ENCODE measurements around the gene UQCRH.
"Not testable (repeated sequence)": the region's sequence is repeated elsewhere in the genome, so short reads cannot be mapped to it uniquely, and the experiment has no call there.

Gene UQCRH

GRCh38 chr1:46343351-46343695 is 39.8 kb downstream of the UQCRH start:
- no CpG with 5 or more reads among the region's 4 CpGs for WGBS (ENCODE audit: extremely low coverage, insufficient coverage, low lambda C conversion rate)
- Histone ChIP-seq H3K4me3 (ENCODE audit: low read length) (no peak overlapping the region), H3K36me3 (ENCODE audit: control insufficient read depth, insufficient read depth, low read length) (peaks cover 5% of the 10 kb centered on the region), H3K4ac (ENCODE audit: low read depth, low read length) (no peak overlapping the region), H3K18ac (ENCODE audit: low read length) (no peak overlapping the region), H3K23ac (ENCODE audit: low read length) (no peak overlapping the region), H2BK5ac (ENCODE audit: low read length) (no peak overlapping the region), H2BK120ac (ENCODE audit: low read depth, low read length) (no peak overlapping the region), H3K4me1 (ENCODE audit: control insufficient read depth, low read depth, low read length) (no peaks in the 10 kb centered on the region), H2AK5ac (ENCODE audit: low read length) (no peak overlapping the region), H3K79me2 (ENCODE audit: control insufficient read depth, insufficient read depth, low read length) (peaks cover 13% of the 10 kb centered on the region), H2BK15ac (replicated peaks; ENCODE audit: low read depth) (no peak overlapping the region), H3K27me3 (ENCODE audit: insufficient read depth, low read length, poor library complexity) (no peaks in the 10 kb centered on the region), H3K56ac (ENCODE audit: low read length) (no peak overlapping the region), H3K4me2 (ENCODE audit: low read length) (no peak overlapping the region), H4K8ac (ENCODE audit: low read depth, low read length) (no peak overlapping the region), H4K5ac (ENCODE audit: low read length) (no peak overlapping the region), H3K79me1 (ENCODE audit: low read length) (peaks cover 21% of the 10 kb centered on the region), H3K27ac (ENCODE audit: low read depth, low read length) (no peak overlapping the region), H3K9ac (ENCODE audit: low read length) (no peak overlapping the region)
- DNase-seq: no peak

DNA sequence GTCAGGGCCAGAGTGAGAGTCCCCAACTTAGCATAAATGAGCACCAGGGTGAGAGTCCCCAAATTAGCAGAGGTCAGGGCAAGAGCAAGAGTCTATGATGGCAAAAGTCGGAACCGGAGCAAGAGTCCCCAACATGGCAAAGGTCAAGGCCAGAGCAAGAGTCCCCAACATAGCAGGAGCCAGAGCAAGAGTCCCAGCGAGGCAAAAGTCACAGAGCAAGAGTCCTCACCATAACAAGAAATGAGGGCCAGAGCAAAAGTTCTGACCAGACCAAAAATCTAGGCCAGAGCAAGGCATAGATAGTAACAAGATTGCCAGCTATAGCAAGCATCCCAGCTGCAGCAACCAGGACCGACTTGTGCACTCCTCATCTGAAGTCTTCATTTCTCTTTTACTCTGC is 40.2 kb downstream of the UQCRH start:
- Histone ChIP-seq H3K18ac (ENCODE audit: low read length) (no peak overlapping the region), H2BK5ac (ENCODE audit: low read length) (no peak overlapping the region), H2BK120ac (ENCODE audit: low read depth, low read length) (no peak overlapping the region), H3K56ac (ENCODE audit: low read length) (no peak overlapping the region), H3K9ac (ENCODE audit: low read length) (no peak overlapping the region), H2BK15ac (replicated peaks; ENCODE audit: low read depth) (no peak overlapping the region), H3K4me3 (ENCODE audit: low read length) (no peak overlapping the region), H2AK5ac (ENCODE audit: low read length) (no peak overlapping the region), H3K4me2 (ENCODE audit: low read length) (no peak overlapping the region), H3K79me1 (ENCODE audit: low read length) (peaks cover 21% of the 10 kb centered on the region), H3K79me2 (ENCODE audit: control insufficient read depth, insufficient read depth, low read length) (peaks cover 13% of the 10 kb centered on the region), H3K27ac (ENCODE audit: low read depth, low read length) (no peak overlapping the region), H4K5ac (ENCODE audit: low read length) (no peak overlapping the region), H3K4ac (ENCODE audit: low read depth, low read length) (no peak overlapping the region), H3K4me1 (ENCODE audit: control insufficient read depth, low read depth, low read length) (no peaks in the 10 kb centered on the region), H3K23ac (ENCODE audit: low read length) (no peak overlapping the region), H3K36me3 (ENCODE audit: control insufficient read depth, insufficient read depth, low read length) (peaks cover 5% of the 10 kb centered on the region), H3K27me3 (ENCODE audit: insufficient read depth, low read length, poor library complexity) (no peaks in the 10 kb centered on the region), H4K8ac (ENCODE audit: low read depth, low read length) (no peak overlapping the region)
- WGBS (ENCODE audit: extremely low coverage, insufficient coverage, low lambda C conversion rate): no CpG with 5 or more reads among the region's 4 CpGs
- DNase-seq: no peak

DNA sequence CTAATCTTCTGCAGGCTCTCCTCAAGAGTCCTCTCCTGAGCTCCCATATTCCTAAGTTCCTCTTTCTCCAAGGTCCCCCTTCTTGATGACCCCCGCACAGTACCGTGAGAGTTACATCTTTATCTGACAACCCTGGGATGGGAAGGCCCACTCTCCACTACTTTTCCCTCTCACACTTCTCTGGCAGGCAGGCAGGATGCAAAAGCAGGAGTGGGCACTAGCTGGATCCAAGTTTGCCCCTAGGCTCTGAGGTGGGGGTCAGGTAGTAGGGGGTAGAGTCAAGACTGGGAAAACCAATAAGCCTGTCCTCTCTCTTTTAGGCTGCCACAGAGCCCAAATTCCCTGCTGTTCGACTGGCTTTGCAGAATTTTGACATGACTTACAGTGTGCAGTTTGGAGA is 41.0 kb downstream of the UQCRH start:
- Histone ChIP-seq H3K18ac (ENCODE audit: low read length) (no peak overlapping the region), H3K36me3 (ENCODE audit: control insufficient read depth, insufficient read depth, low read length) (peaks cover 5% of the 10 kb centered on the region), H4K8ac (ENCODE audit: low read depth, low read length) (no peak overlapping the region), H3K23ac (ENCODE audit: low read length) (no peak overlapping the region), H2AK5ac (ENCODE audit: low read length) (no peak overlapping the region), H3K79me1 (ENCODE audit: low read length) (peaks cover 21% of the 10 kb centered on the region), H3K4me3 (ENCODE audit: low read length) (no peak overlapping the region), H3K56ac (ENCODE audit: low read length) (no peak overlapping the region), H2BK5ac (ENCODE audit: low read length) (no peak overlapping the region), H3K9ac (ENCODE audit: low read length) (no peak overlapping the region), H3K27me3 (ENCODE audit: insufficient read depth, low read length, poor library complexity) (no peaks in the 10 kb centered on the region), H4K5ac (ENCODE audit: low read length) (no peak overlapping the region), H3K79me2 (ENCODE audit: control insufficient read depth, insufficient read depth, low read length) (peaks cover 13% of the 10 kb centered on the region), H3K4me2 (ENCODE audit: low read length) (no peak overlapping the region), H3K4ac (ENCODE audit: low read depth, low read length) (no peak overlapping the region), H2BK120ac (ENCODE audit: low read depth, low read length) (no peak overlapping the region), H2BK15ac (replicated peaks; ENCODE audit: low read depth) (no peak overlapping the region), H3K4me1 (ENCODE audit: control insufficient read depth, low read depth, low read length) (no peaks in the 10 kb centered on the region), H3K27ac (ENCODE audit: low read depth, low read length) (no peak overlapping the region)
- no peak for DNase-seq
- no CpG with 5 or more reads among the region's 3 CpGs for WGBS (ENCODE audit: extremely low coverage, insufficient coverage, low lambda C conversion rate)

DNA sequence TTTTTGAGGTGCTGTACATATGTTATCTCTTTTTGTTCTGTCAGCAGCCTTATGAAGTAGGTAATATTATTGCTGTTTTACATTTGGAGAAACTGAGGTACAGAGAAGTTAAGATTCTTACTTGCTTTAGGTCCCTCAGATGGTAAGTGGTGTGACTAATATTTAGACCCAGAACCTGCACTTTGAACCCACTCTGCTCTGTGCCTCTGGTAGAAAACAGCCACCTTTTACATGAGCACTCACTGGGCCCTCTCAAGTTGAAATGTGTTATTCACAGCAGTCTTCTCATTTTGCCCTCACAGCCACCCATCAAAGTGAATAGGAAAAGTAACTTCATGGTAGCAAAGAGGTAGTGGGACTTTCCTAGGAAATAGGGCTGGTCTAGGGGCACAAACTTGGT is 41.8 kb downstream of the UQCRH start:
- no peak overlapping the region for H2BK5ac ChIP-seq (ENCODE audit: low read length)
- H3K27me3 ChIP-seq (ENCODE audit: insufficient read depth, low read length, poor library complexity): no peaks in the 10 kb centered on the region
- no peak overlapping the region for H3K4me2 ChIP-seq (ENCODE audit: low read length)
- no peak overlapping the region for H3K23ac ChIP-seq (ENCODE audit: low read length)
- no peak for DNase-seq
- H2AK5ac ChIP-seq (ENCODE audit: low read length): no peak overlapping the region
- no peak overlapping the region for H2BK15ac ChIP-seq (replicated peaks; ENCODE audit: low read depth)
- H2BK120ac ChIP-seq (ENCODE audit: low read depth, low read length): no peak overlapping the region
- H3K56ac ChIP-seq (ENCODE audit: low read length): no peak overlapping the region
- no peak overlapping the region for H3K18ac ChIP-seq (ENCODE audit: low read length)
- H4K8ac ChIP-seq (ENCODE audit: low read depth, low read length): no peak overlapping the region
- no peak overlapping the region for H3K27ac ChIP-seq (ENCODE audit: low read depth, low read length)
- H3K9ac ChIP-seq (ENCODE audit: low read length): no peak overlapping the region
- H3K4me1 ChIP-seq (ENCODE audit: control insufficient read depth, low read depth, low read length): no peaks in the 10 kb centered on the region
- no peak overlapping the region for H3K4ac ChIP-seq (ENCODE audit: low read depth, low read length)
- no peak overlapping the region for H4K5ac ChIP-seq (ENCODE audit: low read length)
- H3K79me1 ChIP-seq (ENCODE audit: low read length): peaks cover 21% of the 10 kb centered on the region
- H3K4me3 ChIP-seq (ENCODE audit: low read length): no peak overlapping the region
- peaks cover 7% of the 10 kb centered on the region for H3K36me3 ChIP-seq (ENCODE audit: control insufficient read depth, insufficient read depth, low read length)
- peaks cover 13% of the 10 kb centered on the region for H3K79me2 ChIP-seq (ENCODE audit: control insufficient read depth, insufficient read depth, low read length)

DNA sequence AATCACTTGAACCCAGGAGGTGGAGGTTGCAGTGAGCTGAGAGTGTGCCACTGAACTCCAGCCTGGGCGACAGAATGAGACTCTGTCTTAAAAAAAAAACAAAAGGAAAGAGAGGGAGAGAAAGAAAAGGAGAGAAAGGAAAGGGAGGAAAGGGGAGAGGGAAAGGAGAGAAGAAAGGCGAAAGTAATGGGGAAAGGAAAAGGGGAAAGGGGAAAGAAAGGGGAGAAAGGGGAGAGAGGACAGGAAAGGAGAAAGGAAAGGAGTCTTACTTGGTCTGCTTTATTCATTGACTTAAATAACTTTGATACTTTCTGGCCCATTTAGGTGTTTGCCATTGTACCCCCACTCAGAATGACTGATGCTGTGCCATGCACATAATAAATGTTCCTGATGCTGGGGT is 48.9 kb downstream of the UQCRH start:
- no peak overlapping the region for H4K5ac ChIP-seq (ENCODE audit: low read length)
- no peak overlapping the region for H3K18ac ChIP-seq (ENCODE audit: low read length)
- no peak overlapping the region for H2BK15ac ChIP-seq (replicated peaks; ENCODE audit: low read depth)
- no peaks in the 10 kb centered on the region for H3K79me2 ChIP-seq (ENCODE audit: control insufficient read depth, insufficient read depth, low read length)
- H4K8ac ChIP-seq (ENCODE audit: low read depth, low read length): no peak overlapping the region
- no peak overlapping the region for H3K23ac ChIP-seq (ENCODE audit: low read length)
- H2AK5ac ChIP-seq (ENCODE audit: low read length): no peak overlapping the region
- H2BK120ac ChIP-seq (ENCODE audit: low read depth, low read length): no peak overlapping the region
- H3K9ac ChIP-seq (ENCODE audit: low read length): no peak overlapping the region
- no peaks in the 10 kb centered on the region for H3K4me1 ChIP-seq (ENCODE audit: control insufficient read depth, low read depth, low read length)
- H2BK5ac ChIP-seq (ENCODE audit: low read length): no peak overlapping the region
- H3K36me3 ChIP-seq (ENCODE audit: control insufficient read depth, insufficient read depth, low read length): peaks cover 4% of the 10 kb centered on the region
- no peak for DNase-seq
- no peak overlapping the region for H3K4me2 ChIP-seq (ENCODE audit: low read length)
- 100% methylated on average over 1 of the region's 2 CpGs for WGBS (ENCODE audit: extremely low coverage, insufficient coverage, low lambda C conversion rate)
- no peak overlapping the region for H3K27ac ChIP-seq (ENCODE audit: low read depth, low read length)
- H3K4me3 ChIP-seq (ENCODE audit: low read length): no peak overlapping the region
- no peak overlapping the region for H3K4ac ChIP-seq (ENCODE audit: low read depth, low read length)
- H3K27me3 ChIP-seq (ENCODE audit: insufficient read depth, low read length, poor library complexity): no peaks in the 10 kb centered on the region
- no peaks in the 10 kb centered on the region for H3K79me1 ChIP-seq (ENCODE audit: low read length)
- H3K56ac ChIP-seq (ENCODE audit: low read length): no peak overlapping the region

GRCh38 chr1:46355920-46356319 is 52.4 kb downstream of the UQCRH start:
- H3K18ac ChIP-seq (ENCODE audit: low read length); H3K56ac ChIP-seq (ENCODE audit: low read length); H2BK15ac ChIP-seq (replicated peaks; ENCODE audit: low read depth); H3K79me1 ChIP-seq (ENCODE audit: low read length); H3K27me3 ChIP-seq (ENCODE audit: insufficient read depth, low read length, poor library complexity); H2BK5ac ChIP-seq (ENCODE audit: low read length); H3K4me2 ChIP-seq (ENCODE audit: low read length); H3K23ac ChIP-seq (ENCODE audit: low read length); H3K4ac ChIP-seq (ENCODE audit: low read depth, low read length); H3K36me3 ChIP-seq (ENCODE audit: control insufficient read depth, insufficient read depth, low read length); H3K4me3 ChIP-seq (ENCODE audit: low read length); H2AK5ac ChIP-seq (ENCODE audit: low read length); H3K9ac ChIP-seq (ENCODE audit: low read length); H3K27ac ChIP-seq (ENCODE audit: low read depth, low read length); H4K8ac ChIP-seq (ENCODE audit: low read depth, low read length); DNase-seq; H2BK120ac ChIP-seq (ENCODE audit: low read depth, low read length); H3K79me2 ChIP-seq (ENCODE audit: control insufficient read depth, insufficient read depth, low read length); H3K4me1 ChIP-seq (ENCODE audit: control insufficient read depth, low read depth, low read length); H4K5ac ChIP-seq (ENCODE audit: low read length): not testable (repeated sequence)
- WGBS (ENCODE audit: extremely low coverage, insufficient coverage, low lambda C conversion rate): no CpG with 5 or more reads among the region's 5 CpGs
